ENCODE measurements around the gene ZNF783. TPM values are rescaled to one million over a fixed set of nuclear protein-coding genes. Genes with fewer than 3 reads are reported as not detected.

ZNF783 gene
- total and polyA plus RNA-seq, 12 donors = 2.5 to 6.1 (median 3.3) TPM

DNA sequence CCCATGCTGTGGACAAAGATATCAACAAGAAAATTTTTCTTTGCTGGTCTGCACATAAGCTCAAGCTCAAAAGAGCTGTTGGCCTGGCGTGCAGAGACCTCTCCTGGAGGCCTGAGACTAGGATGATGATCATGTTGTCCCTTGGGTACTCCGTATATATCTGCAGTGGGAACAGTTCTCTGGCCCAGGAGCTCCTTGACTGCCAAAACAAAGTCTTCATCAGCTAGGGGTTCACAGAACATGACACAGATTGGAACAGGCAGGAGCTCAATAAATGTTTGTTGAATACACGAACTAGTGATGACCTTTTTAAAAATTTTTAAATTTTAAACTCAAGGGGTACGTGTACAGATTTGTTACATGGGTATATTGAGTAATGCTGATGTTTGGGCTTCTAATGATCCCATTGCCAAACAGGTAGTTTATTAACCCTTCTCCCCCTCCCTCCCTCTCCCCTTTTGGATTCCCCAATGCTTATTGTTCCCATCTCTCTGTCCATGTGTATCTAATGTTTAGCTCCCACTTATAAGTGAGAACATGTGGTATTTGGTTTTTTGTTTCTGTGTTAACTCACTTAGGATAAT is 49.1 kb downstream of the ZNF783 start:
- DNase-seq (no peak), ATAC-seq (no peak)
- 75 to 78% methylated on average over 4 of the region's 4 CpGs for WGBS, 2 donors
- peaks cover 0 to 4% (median 0%) of the 10 kb centered on the region in 11 donors for H3K9me3 ChIP-seq
- TF ChIP-seq, protein P1, sequence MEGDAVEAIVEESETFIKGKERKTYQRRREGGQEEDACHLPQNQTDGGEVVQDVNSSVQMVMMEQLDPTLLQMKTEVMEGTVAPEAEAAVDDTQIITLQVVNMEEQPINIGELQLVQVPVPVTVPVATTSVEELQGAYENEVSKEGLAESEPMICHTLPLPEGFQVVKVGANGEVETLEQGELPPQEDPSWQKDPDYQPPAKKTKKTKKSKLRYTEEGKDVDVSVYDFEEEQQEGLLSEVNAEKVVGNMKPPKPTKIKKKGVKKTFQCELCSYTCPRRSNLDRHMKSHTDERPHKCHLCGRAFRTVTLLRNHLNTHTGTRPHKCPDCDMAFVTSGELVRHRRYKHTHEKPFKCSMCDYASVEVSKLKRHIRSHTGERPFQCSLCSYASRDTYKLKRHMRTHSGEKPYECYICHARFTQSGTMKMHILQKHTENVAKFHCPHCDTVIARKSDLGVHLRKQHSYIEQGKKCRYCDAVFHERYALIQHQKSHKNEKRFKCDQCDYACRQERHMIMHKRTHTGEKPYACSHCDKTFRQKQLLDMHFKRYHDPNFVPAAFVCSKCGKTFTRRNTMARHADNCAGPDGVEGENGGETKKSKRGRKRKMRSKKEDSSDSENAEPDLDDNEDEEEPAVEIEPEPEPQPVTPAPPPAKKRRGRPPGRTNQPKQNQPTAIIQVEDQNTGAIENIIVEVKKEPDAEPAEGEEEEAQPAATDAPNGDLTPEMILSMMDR (IDR thresholded peaks at IDR 0.05) = no peak
- no peak overlapping the region for H3K4me3 ChIP-seq
- H3K27me3 ChIP-seq = no peaks in the 10 kb centered on the region
- intact Hi-C loops (cut with DNase I) = loop anchor here in 3 of 10 donors (10.0 kb wide), 2 partner anchors 114 to 1874 kb away; partner anchors contain the start of gene ASB10 (in 1 of the 3)
- no peaks in the 10 kb centered on the region for H3K4me1 ChIP-seq
- no peak overlapping the region for H3K27ac ChIP-seq
- H3K36me3 ChIP-seq = no peaks in the 10 kb centered on the region

DNA sequence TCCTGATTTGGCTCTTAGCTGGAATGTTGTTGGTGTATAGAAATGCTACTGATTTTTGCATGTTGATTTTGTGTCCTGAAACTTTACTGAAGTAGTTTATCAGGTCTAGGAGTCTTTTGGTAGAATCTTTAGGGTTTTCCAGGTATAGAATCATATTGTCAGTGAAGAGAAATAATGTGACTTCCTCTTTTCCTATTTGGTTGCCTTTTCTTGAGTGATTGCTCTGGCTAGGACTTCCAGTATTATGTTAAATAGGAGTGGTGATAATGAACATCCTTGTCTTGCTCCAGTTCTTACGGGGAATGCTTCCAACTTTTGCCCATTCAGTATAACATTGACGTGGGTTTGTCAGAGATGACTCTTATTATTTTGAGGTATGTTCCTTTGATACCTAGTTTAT is 52.0 kb downstream of the ZNF783 start:
- H3K4me3 ChIP-seq = no peak overlapping the region
- H3K9me3 ChIP-seq = peaks cover 0 to 12% (median 0%) of the 10 kb centered on the region in 11 donors
- intact Hi-C loops (cut with DNase I) = loop anchor here in 3 of 10 donors (10.0 kb wide), 2 partner anchors 111 to 1871 kb away; partner anchors contain the start of gene ASB10 (in 1 of the 3)
- no peak overlapping the region for H3K27ac ChIP-seq
- H3K27me3 ChIP-seq = peaks cover 0 to 17% (median 0%) of the 10 kb centered on the region in 7 donors
- no peaks in the 10 kb centered on the region for H3K36me3 ChIP-seq
- DNase-seq (no peak), ATAC-seq (no peak)
- WGBS, 2 donors = 72 to 75% methylated on average over 2 of the region's 2 CpGs
- H3K4me1 ChIP-seq = no peaks in the 10 kb centered on the region
- TF ChIP-seq, protein P1 (IDR thresholded peaks at IDR 0.05) = no peak

DNA sequence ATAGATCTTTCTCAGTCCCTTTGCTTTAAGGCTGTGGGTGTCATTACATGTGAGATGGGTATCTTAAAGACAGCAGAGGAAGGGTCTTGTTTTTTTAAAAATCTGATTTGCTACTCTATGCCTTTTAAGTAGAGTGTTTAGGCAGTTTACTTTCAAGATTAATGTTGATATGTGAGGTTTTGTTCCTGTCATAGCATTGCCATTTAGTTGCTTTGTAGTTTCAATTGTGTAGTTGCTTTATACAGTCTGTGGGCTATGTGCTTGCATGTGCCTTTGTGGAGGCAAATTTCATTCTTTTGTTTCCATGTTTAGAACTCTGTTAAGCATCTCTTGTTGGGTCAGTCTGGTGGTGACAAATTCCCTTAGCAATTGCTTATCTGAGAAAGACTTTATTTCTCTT is 54.6 kb downstream of the ZNF783 start:
- Histone ChIP-seq H3K27ac (no peak overlapping the region), H3K27me3 (peaks cover 0 to 24% (median 5%) of the 10 kb centered on the region in 7 donors), H3K4me1 (no peaks in the 10 kb centered on the region), H3K9me3 (peaks cover 0 to 12% (median 0%) of the 10 kb centered on the region in 11 donors), H3K4me3 (no peak overlapping the region), H3K36me3 (no peaks in the 10 kb centered on the region)
- intact Hi-C loops (cut with DNase I) = loop anchor here in 3 of 10 donors (10.0 kb wide), 2 partner anchors 108 to 1868 kb away; partner anchors contain the start of gene ASB10 (in 1 of the 3)
- DNase-seq (no peak), ATAC-seq (no peak)
- TF ChIP-seq, protein P1 (IDR thresholded peaks at IDR 0.05) = no peak

DNA sequence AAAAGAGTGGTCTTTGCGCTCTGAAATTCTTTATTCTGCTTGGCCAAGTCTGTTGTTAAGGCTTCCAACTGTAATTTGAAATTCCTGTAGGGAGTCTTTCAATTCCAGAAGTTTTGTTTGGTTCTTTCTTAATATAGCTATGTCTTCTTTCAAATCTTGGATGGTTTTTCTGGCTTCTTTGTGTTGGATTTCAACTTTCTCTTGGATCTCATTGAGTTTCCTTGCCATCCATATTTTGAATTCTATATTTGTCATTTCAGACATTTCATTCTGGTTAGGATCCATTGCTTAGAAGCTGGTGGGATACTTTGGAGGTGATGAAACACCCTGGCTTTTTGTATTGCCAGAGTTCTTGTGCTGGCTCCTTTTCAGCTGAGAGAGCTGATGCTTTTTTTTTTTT is 55.5 kb downstream of the ZNF783 start:
- peaks cover 0 to 24% (median 5%) of the 10 kb centered on the region in 7 donors for H3K27me3 ChIP-seq
- H3K36me3 ChIP-seq = no peaks in the 10 kb centered on the region
- no peak overlapping the region for H3K27ac ChIP-seq
- H3K4me1 ChIP-seq = no peaks in the 10 kb centered on the region
- ATAC-seq = no peak
- H3K4me3 ChIP-seq = no peak overlapping the region
- intact Hi-C loops (cut with DNase I) = loop anchor here in 3 of 10 donors (10.0 kb wide), 2 partner anchors 107 to 1867 kb away; partner anchors contain the start of gene ASB10 (in 1 of the 3)
- H3K9me3 ChIP-seq = peaks cover 0 to 12% (median 0%) of the 10 kb centered on the region in 11 donors
- WGBS, 2 donors = 93 to 95% methylated on average over 1 of the region's 1 CpG
- no peak for DNase-seq
- TF ChIP-seq, protein P1 (IDR thresholded peaks at IDR 0.05) = no peak
